Renal pelvis (tissue), 4 donors: ENCODE data around the gene MYLIP. TPM values are rescaled to one million over a fixed set of nuclear protein-coding genes. Genes with fewer than 3 reads are reported as not detected.

Source experiments
- DNase-seq: peaks from one replicate; pipeline ENCODE4 v3.0.0-alpha.2; 2013
- polyA plus RNA-seq, 3 donors: library from polyadenylated mRNA; unstranded; fragments of 120-200 nt; gene quantifications; one replicate each; pipeline ENCODE4 v1.2.1, GENCODE V29; 2013; ENCODE audit not compliant: insufficient read length in 3 of 3

Gene MYLIP
- polyA plus RNA-seq, 3 donors: 44.3 to 50.3 (median 49.2) TPM

GRCh38 chr6:16136091-16136490 is 7.2 kb downstream of the MYLIP start:
- no peak for DNase-seq

- no peak for DNase-seq
Measured at GRCh38 chr6:16136621-16137450, 8.0 kb downstream of the MYLIP start.

- no peak for DNase-seq
Measured at GRCh38 chr6:16137451-16137801, 8.5 kb downstream of the MYLIP start.

GRCh38 chr6:16139556-16139955 is 10.7 kb downstream of the MYLIP start:
- no peak for DNase-seq

GRCh38 chr6:16140607-16141006 is 11.7 kb downstream of the MYLIP start:
- no peak for DNase-seq

- DNase-seq: no peak
Measured at GRCh38 chr6:16141514-16141913, 12.6 kb downstream of the MYLIP start.

GRCh38 chr6:16145038-16145437 is 16.2 kb downstream of the MYLIP start:
- DNase-seq: no peak

- no peak for DNase-seq
Measured at GRCh38 chr6:16146028-16146427, 17.1 kb downstream of the MYLIP start.

- peak; percentile 47 for DNase-seq
Measured at GRCh38 chr6:16146527-16146955, 17.7 kb downstream of the MYLIP start.

- peak; percentile 63 for DNase-seq
Measured at GRCh38 chr6:16148498-16148897, 19.6 kb downstream of the MYLIP start.

GRCh38 chr6:16149305-16149704 is 20.4 kb downstream of the MYLIP start:
- no peak for DNase-seq

GRCh38 chr6:16150098-16150497 is 21.2 kb downstream of the MYLIP start:
- no peak for DNase-seq

- DNase-seq: no peak
Measured at GRCh38 chr6:16153211-16153820, 24.4 kb downstream of the MYLIP start.

- DNase-seq: no peak
Measured at GRCh38 chr6:16154904-16155303, 26.0 kb downstream of the MYLIP start.

GRCh38 chr6:16157492-16157891 is 28.6 kb downstream of the MYLIP start:
- DNase-seq: no peak

- DNase-seq: no peak
Measured at GRCh38 chr6:16157909-16158308, 29.0 kb downstream of the MYLIP start.

GRCh38 chr6:16158943-16159557 is 30.2 kb downstream of the MYLIP start:
- DNase-seq: no peak

- DNase-seq: no peak
Measured at GRCh38 chr6:16160794-16161193, 31.9 kb downstream of the MYLIP start.

- no peak for DNase-seq
Measured at GRCh38 chr6:16162003-16162402, 33.1 kb downstream of the MYLIP start.

GRCh38 chr6:16163066-16163465 is 34.2 kb downstream of the MYLIP start:
- DNase-seq: no peak

GRCh38 chr6:16163535-16164300 is 34.8 kb downstream of the MYLIP start:
- no peak for DNase-seq

GRCh38 chr6:16165641-16166040 is 36.8 kb downstream of the MYLIP start:
- DNase-seq: no peak
